Omental fat pad (tissue), 4 donors: ENCODE data around the gene MYT1. TPM values are rescaled to one million over a fixed set of nuclear protein-coding genes. Genes with fewer than 3 reads are reported as not detected.
"Not testable (repeated sequence)": the region's sequence is repeated elsewhere in the genome, so short reads cannot be mapped to it uniquely, and the experiment has no call there.

Source experiments
- ATAC-seq: fragments of 150-250 bp; one replicate; pipeline ENCODE4 v1.9.1; 2016; ENCODE audit warnings: mild to moderate bottlenecking, moderate library complexity; ENCODE audit not compliant: low FRiP score
- DNase-seq: peaks from one replicate; pipeline ENCODE4 v3.0.0-alpha.2; 2019; ENCODE audit warnings: low spot score
- total RNA-seq, 4 donors: library from RNA; depleted of rRNA; stranded (reverse); fragments of >200 nt; gene quantifications; one replicate each; pipeline ENCODE4 v1.1.0, GENCODE V29; 2016
- TF ChIP-seq, protein P1 (sequence below), 3 donors: fragments of 450-650 bp; IDR thresholded peaks; one replicate each; pipeline ENCODE4 v1.5.1; 2016 to 2017; ENCODE audit warnings: antibody characterized with exemption in 3 of 3, mild to moderate bottlenecking in 3 of 3, moderate library complexity in 2 of 3

The MYT1 gene
- total RNA-seq = not detected

DNA sequence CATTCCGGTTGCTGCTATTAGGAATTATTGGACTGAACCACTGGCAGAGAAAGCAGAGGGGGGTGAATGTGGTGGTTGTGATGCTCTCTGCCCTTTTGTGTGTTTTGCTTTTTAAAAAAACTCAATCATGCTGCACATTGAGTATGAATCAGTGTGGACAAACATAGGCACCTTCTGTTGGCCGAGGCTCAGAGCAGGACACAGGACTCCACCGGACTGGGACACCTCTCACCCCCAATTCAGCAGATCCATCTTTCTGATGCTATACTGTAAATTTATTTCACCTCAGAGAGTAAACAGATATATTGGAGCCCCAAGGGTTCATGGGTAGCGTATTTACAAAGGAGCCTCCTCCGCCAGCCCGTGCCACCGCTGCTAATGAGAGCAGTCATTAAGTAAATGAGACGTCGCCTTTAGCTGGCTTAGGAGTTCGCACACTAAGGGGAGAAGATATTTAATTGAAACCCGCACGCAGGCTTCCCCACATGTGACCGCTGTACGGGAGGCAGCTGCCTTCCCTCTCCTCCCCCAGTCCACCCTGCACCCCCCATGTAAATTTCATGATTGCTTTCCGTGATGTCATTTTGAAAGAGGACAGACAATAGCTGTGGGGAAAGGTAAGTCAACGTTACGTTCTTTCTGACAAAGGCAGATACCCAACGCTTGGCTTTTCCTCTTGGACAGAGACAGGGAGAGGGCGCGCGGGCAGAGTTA, at the start of gene MYT1:
Gene MYT1, plus strand, starts transcription at position 330 of the 714 bp plus-strand sequence. CDS start 34,410 bp downstream, outside the sequence.
- TF ChIP-seq, protein P1, sequence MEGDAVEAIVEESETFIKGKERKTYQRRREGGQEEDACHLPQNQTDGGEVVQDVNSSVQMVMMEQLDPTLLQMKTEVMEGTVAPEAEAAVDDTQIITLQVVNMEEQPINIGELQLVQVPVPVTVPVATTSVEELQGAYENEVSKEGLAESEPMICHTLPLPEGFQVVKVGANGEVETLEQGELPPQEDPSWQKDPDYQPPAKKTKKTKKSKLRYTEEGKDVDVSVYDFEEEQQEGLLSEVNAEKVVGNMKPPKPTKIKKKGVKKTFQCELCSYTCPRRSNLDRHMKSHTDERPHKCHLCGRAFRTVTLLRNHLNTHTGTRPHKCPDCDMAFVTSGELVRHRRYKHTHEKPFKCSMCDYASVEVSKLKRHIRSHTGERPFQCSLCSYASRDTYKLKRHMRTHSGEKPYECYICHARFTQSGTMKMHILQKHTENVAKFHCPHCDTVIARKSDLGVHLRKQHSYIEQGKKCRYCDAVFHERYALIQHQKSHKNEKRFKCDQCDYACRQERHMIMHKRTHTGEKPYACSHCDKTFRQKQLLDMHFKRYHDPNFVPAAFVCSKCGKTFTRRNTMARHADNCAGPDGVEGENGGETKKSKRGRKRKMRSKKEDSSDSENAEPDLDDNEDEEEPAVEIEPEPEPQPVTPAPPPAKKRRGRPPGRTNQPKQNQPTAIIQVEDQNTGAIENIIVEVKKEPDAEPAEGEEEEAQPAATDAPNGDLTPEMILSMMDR (IDR thresholded peaks at IDR 0.05) = no peak
- no peak for DNase-seq
- ATAC-seq = no peak

DNA sequence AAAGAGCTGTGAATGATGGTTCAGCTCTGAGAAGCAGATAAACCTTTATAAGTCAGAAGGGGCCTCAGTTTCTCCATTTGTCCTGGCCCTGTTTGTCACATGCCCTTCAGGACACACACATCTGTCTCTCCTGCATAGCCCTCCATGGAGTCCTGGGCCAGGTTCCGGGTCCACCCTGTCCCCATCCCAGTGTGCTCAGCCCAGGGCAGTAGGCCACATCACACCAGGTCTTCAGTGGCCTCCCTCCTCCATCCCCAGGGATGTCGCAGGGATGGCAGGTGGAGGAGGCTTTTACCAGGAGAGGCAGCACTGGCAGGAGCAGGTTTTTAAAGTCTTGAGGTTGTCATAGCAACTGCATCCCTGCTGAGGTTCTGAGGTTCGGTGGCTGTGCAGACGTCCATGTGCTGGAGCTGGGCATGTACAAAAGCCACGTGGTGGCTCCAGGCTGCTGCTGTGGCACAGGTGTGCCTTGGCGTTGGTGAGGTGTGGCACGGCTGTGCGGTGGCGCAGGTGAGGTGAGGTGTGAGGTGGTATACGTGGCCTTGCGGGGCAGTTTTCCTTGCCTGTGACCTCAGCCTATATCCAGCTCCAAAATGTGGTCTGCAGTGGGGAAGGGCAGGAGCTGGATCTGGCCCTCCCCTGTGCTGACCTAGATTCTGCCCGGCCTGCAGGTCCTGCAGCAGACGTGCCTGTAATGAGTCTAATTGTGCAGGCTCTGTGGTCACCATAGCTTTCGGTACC, 48.9 kb upstream of the MYT1 start:
- TF ChIP-seq, protein P1 (IDR thresholded peaks at IDR 0.05) = no peak
- DNase-seq (no peak), ATAC-seq (no peak)

DNA sequence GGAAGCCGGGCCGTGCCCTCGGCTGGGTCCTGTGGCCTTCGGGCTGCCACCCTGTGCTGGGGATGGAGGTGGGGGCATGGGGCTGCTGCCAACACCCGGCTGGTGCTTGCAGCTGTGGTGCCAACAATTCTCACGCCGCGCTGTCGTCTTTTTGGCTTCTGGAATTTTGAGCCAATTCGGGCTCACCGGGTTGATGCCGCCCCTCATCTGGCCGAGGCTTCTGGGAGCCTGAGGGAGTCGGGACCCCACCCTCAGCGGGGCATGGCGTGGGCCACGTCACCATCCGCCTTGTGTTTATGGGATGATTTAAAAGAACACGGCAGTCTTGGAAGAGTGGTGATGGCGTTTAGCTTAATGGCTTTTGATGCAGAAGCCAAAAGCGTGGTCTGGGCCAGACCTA, 48.2 kb upstream of the MYT1 start:
- ATAC-seq = no peak
- TF ChIP-seq, protein P1 (IDR thresholded peaks at IDR 0.05) = no peak
- DNase-seq = peak; percentile 13

DNA sequence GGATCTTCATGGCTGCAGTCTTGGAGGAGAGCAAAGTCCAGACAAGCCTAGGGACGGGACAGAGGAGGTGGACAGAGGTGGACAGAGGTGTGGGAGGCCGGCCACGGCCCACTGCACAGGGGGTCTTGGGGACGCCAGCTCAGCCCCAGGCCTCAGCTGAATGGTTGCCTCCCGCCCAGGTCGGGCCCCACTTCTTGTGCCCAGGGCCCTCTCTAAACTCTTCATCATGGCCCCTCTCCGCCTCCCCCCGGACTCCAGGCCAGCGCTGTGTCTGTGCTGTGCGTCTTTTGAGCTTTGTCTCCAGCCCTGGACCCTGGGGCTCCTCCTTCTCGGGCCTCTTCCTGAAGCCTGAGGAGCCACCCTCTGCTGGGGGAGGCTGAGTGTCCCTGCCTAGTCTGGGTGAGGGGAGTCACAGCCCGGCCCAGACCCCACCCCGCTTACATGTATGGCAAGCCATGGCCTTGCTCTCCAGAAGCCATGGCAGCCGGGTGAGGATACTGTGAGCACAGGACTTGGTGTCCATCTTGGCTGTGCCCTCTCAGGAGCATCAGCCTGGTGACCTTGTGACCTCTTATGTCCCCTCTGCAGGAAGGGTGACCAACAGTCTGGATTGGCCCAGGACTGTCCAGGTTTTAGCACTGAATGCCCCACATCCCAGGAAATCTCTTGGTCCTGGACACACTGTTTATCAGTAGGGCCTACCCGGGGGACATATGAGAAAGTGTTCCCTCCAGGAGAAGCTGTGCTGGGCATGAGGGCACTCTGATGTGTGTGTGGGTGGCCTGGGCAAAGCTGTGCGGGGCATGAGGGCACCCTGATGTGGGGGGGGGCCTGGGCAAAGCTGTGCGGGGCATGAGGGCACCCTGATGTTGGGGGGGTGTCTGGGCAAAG, 47.5 kb upstream of the MYT1 start:
- DNase-seq (peak; percentile 10), ATAC-seq (no peak)
- TF ChIP-seq, protein P1 (IDR thresholded peaks at IDR 0.05) = no peak

DNA sequence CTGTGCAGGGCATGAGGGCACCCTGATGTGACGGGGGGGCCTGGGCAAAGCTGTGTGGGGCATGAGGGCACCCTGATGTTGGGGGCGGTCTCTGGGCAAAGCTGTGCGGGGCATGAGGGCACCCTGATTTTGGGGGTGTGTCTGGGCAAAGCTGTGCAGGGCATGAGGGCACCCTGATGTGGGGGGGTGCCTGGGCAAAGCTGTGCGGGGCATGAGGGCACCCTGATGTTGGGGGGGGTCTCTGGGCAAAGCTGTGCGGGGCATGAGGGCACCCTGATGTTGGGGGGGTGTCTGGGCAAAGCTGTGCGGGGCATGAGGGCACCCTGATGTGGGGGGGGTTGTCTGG, 46.8 kb upstream of the MYT1 start:
- not testable (repeated sequence) for ATAC-seq, DNase-seq

DNA sequence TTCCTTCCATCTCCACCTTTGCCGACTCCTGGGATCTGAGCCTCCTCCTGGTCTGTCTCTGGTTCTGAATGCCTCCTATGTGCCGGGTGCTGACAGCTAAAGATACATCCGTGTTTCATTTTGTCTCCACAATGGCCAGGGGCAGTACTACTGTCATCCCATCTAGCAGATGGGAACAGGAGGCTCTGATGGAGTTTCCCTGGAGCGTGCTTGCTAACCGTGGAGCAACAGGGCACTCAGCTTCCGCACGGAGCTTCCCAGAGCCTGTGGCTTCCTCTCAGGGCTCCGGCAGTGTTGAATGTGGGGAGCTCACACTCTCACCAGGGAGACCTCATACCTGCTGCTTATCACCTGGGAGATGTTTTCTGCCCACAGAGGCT, 45.0 kb upstream of the MYT1 start:
- DNase-seq (no peak), ATAC-seq (no peak)
- TF ChIP-seq, protein P1 (IDR thresholded peaks at IDR 0.05) = no peak

DNA sequence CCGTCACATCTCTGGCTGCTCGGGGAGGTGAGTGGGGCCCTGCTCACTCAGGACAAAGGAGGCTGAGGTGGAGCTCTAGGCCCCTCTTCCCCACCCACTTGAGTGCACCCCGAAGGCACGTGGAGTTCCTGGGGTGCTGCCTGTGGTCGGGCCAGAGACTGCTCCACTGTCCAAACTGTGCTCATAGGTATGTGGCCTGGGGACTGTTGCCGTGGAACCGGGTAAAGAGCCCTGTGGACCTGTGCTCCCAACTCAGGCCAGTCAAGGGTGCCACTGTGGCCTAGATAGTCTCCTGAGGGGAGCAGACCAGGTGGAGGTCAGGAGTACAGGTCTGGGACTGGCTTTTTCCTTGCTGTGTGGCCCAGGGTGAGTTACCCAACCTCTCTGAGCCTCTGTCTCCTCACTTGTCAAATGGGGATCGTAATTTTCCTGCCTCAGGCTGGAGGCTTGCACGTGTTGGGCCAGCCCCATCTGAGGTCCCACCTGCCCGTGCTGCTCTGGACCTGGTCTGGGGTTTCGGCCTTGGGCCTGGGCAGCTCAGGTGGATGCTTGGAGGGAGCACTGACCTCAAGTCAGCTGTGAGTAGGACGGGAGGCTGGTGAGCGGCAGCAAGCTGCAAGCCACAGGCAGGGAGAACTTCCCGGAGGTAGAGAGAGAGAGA, 44.4 kb upstream of the MYT1 start:
- TF ChIP-seq, protein P1 (IDR thresholded peaks at IDR 0.05) = no peak
- DNase-seq (peak; percentile 21), ATAC-seq (peak; percentile 30)
